Upper lobe of right lung (tissue), 1 donor: Measurements from ENCODE around the gene CD300H. TPM values are rescaled to one million over a fixed set of nuclear protein-coding genes. Genes with fewer than 3 reads are reported as not detected.

ENCODE experiments used
- ATAC-seq: fragments of 200-7000 bp; cut with Tn5 transposase; one replicate; pipeline ENCODE4 v1.9.1; 2020; ENCODE audit warnings: mild to moderate bottlenecking, moderate library complexity
- DNase-seq: peaks from one replicate; pipeline ENCODE4 v3.0.0-alpha.2; 2020
- H3K27ac ChIP-seq: fragments of 200-600 bp; one replicate; pipeline ENCODE4 v1.8.0; 2022
- H3K27me3 ChIP-seq: fragments of 200-600 bp; one replicate; pipeline ENCODE4 v1.8.0; 2022; ENCODE audit warnings: mild to moderate bottlenecking
- H3K36me3 ChIP-seq: fragments of 200-600 bp; one replicate; pipeline ENCODE4 v1.8.0; 2022
- H3K4me1 ChIP-seq: fragments of 200-600 bp; one replicate; pipeline ENCODE4 v1.8.0; 2022
- H3K4me3 ChIP-seq: fragments of 200-600 bp; one replicate; pipeline ENCODE4 v1.8.0; 2022; ENCODE audit warnings: mild to moderate bottlenecking
- H3K9me3 ChIP-seq: fragments of 200-600 bp; one replicate; pipeline ENCODE4 v1.8.0; 2022
- CTCF ChIP-seq: fragments of 200-600 bp; IDR thresholded peaks from one replicate; pipeline ENCODE4 v1.8.0; 2022; ENCODE audit warnings: antibody characterized with exemption
- intact Hi-C: fragments of 100-400 bp; cut with DNase I; formaldehyde crosslinking; loops from one replicate; pipeline ENCODE4 v1.11.0; 2022
- total RNA-seq: library from RNA; stranded (reverse); fragmentation: NEBNext Ultra II Directional; extraction: Animal tissue kit (Norgen Biotek cat#: 25700); gene quantifications from one replicate; pipeline ENCODE4 v1.2.1, GENCODE V29; 2021
- donor health status: DM: no; HTN: yes; CAD: no; lungs with severe emphysema.

CD300H gene
- total RNA-seq, 1 donor from 2014 or later = not detected

- Histone ChIP-seq H3K9me3 (no peaks in the 10 kb centered on the region), H3K27ac (peak within 1 kb of the TSS; percentile 71), H3K27me3 (no peaks in the 10 kb centered on the region), H3K4me1 (no peaks in the 10 kb centered on the region), H3K4me3 (peak within 1 kb of the TSS; percentile 33), H3K36me3 (no peaks in the 10 kb centered on the region)
- DNase-seq (peak; percentile 71), ATAC-seq (peak; percentile 83)
- intact Hi-C loops = no loop called here
- TF ChIP-seq CTCF = no peak
Measured at GRCh38 chr17:74545843-74546230, 21.5 kb downstream of the CD300H start, which contains the start of gene CD300C. Gene CD300C (minus strand): TSS chr17:74546115. CDS start chr17:74545782, 333 bp downstream.

GRCh38 chr17:74544991-74545842 is 22.1 kb downstream of the CD300H start:
- Histone ChIP-seq H3K36me3 (no peaks in the 10 kb centered on the region), H3K27ac (peak overlapping the region; percentile 71), H3K27me3 (no peaks in the 10 kb centered on the region), H3K9me3 (no peaks in the 10 kb centered on the region), H3K4me1 (no peaks in the 10 kb centered on the region), H3K4me3 (peak overlapping the region; percentile 33)
- TF ChIP-seq CTCF = no peak
- DNase-seq = peak; percentile 66
- intact Hi-C loops = no loop called here
- ATAC-seq = peak; percentile 46

GRCh38 chr17:74543891-74544760 is 23.2 kb downstream of the CD300H start:
- peak; percentile 51 for DNase-seq
- no peak for ATAC-seq
- Histone ChIP-seq H3K27me3 (no peaks in the 10 kb centered on the region), H3K36me3 (no peaks in the 10 kb centered on the region), H3K4me1 (no peaks in the 10 kb centered on the region), H3K27ac (no peak overlapping the region), H3K4me3 (no peak overlapping the region), H3K9me3 (no peaks in the 10 kb centered on the region)
- intact Hi-C loops = no loop called here
- TF ChIP-seq CTCF = no peak

GRCh38 chr17:74543406-74543805 is 23.9 kb downstream of the CD300H start:
- Histone ChIP-seq H3K4me3 (no peak overlapping the region), H3K36me3 (no peaks in the 10 kb centered on the region), H3K27me3 (no peaks in the 10 kb centered on the region), H3K27ac (no peak overlapping the region), H3K9me3 (no peaks in the 10 kb centered on the region), H3K4me1 (no peaks in the 10 kb centered on the region)
- no peak for TF ChIP-seq CTCF
- DNase-seq = no peak
- intact Hi-C loops = no loop called here
- no peak for ATAC-seq

- H3K36me3 ChIP-seq = no peaks in the 10 kb centered on the region
- peak; percentile 59 for DNase-seq
- no peak for ATAC-seq
- H3K27ac ChIP-seq = no peak overlapping the region
- H3K27me3 ChIP-seq = no peaks in the 10 kb centered on the region
- H3K9me3 ChIP-seq = no peaks in the 10 kb centered on the region
- no peak for TF ChIP-seq CTCF
- intact Hi-C loops = no loop called here
- no peak overlapping the region for H3K4me3 ChIP-seq
- H3K4me1 ChIP-seq = no peaks in the 10 kb centered on the region
Measured at GRCh38 chr17:74542727-74543383, 24.5 kb downstream of the CD300H start.
